Measurements from ENCODE around the gene ZFAND3.
"Not testable (repeated sequence)": the region's sequence is repeated elsewhere in the genome, so short reads cannot be mapped to it uniquely, and the experiment has no call there.

The ZFAND3 gene

DNA sequence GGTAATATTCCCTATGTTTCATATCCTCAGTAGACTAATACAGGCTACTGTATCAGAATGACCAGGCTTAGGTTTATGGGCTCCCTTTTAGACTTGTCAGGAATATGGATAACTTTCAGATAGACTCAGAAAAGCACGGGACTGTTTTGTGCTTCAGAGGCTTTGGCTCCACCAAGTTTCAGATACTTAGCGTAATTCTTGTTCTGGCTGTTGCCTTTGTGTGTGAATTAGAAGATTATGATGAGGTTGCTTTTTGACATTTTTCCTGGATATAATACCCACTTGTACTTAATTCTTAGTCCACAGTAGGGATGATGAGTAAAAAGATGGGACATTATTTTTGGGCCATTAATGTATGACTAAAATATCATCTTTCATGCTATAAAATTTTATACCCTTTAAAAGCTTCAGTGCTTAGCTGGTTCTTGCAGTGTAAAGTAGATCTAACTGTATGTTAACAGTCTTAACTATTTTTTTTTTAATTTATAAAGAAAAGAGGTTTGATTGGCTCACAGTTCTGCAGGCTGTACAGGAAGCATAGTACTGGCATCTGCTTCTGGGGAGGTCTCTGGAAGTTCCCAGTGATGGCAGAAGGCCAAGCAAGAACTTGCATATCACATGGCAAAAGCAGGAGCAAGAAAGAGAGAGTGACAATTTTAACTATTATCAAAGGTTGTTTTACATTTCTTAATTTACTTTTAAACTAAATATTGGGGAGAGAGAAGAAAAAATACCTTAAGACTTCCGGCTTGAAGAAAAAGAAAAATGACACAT is 120.7 kb downstream of the ZFAND3 start:
- DNase-seq: no peak

DNA sequence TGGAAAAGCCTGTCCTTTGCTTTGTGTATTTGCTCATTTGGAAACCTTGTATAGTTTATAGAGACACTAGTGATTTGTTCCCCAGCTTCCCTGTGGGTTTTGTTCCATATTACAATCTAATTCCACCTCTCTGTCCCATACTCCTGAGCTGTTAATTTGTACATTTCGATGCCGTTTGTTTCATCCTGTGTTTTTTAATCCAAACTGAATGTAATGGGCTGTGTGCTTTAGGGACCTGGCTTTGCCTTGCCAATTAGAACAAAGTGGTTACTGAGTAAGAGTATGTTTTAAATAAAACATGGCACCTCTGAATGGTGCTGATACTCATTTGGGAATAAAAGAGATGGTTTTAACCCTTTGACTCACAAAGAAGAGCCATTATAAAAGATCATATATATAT is 122.3 kb downstream of the ZFAND3 start:
- no peak for DNase-seq

DNA sequence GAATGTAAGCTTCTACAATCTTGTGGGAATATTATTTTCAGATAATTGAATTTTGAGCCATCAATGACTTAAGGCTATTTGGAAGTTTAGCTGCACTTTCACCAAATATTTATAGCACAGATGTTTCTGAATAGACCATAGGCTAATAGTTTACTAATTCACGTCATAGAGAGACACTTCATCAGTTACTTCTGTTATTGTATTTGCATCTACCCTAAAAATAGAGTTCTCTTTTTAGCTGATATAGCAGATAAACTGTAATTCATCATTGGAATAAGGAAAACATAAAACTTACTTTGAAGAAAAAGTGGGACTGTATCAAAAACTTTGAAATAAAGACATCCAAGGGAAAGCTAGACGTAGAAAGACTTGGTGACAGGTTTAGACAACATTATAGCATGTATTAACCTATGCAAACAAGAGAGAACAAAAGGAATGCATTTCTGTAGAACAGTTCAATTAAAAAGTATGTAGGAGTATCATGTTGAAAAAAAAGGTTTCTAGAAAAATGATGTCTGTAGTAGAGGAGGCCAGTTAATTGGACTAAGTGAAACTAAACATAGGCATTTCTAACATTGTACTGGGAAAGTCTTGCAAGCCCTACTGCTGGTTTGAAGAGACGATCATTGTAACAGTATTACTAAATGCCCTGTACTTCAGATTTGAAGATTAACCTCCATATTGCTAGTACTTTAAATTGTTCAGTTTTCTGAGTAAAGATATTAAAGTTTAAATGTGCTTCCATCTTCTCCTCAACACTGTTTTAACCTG is 123.3 kb downstream of the ZFAND3 start:
- DNase-seq: no peak

DNA sequence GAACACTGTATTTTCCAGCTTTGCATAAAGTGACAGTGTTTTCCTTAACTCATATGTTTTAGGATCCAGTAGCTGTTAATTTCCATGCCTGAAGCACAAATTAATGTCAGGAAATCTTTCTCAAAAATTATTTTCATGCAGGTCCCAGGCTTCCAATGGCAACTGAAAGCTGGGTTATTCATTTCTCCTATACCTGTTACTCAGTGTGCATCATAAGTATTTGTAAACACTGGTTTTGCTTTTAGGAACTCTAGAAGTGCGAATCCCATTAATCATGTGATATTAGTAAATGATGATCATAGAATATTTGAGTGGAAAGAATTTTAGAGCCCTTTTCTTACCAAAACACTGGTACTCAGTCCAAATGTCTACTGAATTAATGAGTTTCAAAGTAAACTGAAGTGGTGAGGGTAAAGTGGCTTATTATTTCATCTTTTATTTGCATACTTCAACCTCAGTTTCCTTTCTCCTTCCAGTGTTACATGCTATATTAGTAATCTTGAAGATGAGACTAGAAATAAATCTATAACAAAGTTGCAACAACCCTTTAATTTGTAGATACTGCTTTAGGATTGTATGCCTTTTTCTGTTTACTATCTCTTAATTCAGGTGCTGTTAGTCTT is 124.0 kb downstream of the ZFAND3 start:
- no peak for DNase-seq

DNA sequence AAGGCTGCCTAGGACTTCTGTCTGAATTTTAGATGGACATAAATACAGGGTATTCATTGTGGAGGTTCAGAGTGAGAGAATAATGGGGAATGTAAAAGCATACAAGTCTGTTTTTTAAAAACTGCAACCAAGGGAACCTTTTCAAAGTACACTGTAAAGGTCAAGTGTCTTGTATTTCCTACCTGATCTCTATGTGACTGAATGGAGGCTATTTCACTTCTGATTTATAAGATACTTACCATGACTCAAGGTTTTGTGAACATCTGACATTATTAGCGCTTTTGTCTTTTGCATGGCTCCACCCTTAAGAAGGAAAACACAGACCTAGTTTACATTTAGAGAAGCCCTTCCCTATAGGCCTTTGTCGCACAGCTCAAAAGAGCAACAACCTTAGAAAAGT is 126.5 kb downstream of the ZFAND3 start:
- DNase-seq: no peak

GRCh38 chr6:37947468-37947867 is 127.9 kb downstream of the ZFAND3 start:
- DNase-seq: no peak

DNA sequence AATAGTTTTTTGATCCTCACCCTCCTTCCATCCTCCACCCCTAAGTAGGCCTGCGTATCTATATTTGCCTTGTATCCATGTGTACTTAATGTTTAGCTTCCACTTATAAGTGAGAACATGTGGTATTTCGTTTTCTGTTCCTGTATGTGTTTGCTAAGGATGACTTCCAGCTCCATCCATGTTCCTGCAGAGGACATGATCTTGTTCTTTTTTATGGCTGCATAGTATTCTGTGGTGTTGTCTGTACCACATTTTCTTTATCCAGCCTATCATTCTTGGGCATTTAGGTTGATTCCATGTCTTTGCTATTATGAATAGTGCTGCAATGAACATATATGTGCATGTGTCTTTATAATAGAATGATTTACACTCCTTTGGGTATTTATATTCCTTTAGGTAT is 129.1 kb downstream of the ZFAND3 start:
- DNase-seq: not testable (repeated sequence)

DNA sequence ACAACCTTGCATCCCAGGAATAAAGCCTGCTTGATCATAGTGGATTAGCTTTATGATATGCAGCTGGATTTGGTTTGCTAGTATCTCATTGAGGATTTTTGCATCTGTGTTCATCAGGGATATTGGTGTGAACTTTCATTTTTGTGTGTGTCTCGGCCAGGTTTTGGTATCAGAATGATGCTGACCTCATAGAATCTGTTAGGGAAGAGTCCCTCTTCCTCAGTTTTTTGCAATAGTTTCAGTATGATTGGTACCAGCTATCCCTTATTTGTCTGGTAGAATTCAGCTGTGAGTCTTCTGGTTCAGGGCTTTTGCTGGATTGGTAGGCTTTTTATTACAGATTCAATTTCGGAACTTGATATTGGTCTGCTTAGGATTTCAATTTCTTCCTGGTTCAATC is 132.5 kb downstream of the ZFAND3 start:
- peak; percentile 61 for DNase-seq

- no peak for DNase-seq
Observed at GRCh38 chr6:37954791-37955190, 135.3 kb downstream of the ZFAND3 start.

DNA sequence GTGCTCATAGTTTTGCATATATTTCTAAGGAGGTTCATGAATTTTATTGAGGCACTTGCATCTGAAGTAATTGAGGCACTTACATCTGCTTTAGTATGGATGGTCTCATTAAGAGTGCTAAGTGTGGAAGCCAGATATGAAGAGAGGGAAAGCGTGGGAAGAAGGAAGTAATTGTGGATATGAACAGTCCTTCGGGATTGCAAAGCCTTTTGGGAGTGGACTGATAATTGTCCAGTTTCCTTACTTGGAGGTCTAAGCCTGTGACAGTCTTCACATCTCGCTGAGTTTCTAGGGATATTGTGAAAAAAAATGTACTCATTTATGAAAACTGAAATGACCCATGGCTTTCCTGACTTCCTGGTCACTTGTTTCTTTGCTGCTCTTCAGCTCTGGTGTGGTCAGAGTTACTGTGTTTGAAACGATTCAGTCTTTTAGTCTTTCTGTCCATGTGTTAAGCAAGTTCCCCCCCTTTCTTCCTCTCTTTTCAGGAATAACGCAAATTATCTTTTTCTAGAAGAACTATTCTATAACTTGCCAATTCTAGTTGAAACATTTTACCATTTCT is 137.3 kb downstream of the ZFAND3 start:
- no peak for DNase-seq

GRCh38 chr6:37959061-37959460 is 139.5 kb downstream of the ZFAND3 start:
- no peak for DNase-seq

GRCh38 chr6:37960139-37960935 is 140.8 kb downstream of the ZFAND3 start:
- DNase-seq: no peak

GRCh38 chr6:37962481-37963080 is 143.1 kb downstream of the ZFAND3 start:
- DNase-seq: peak; percentile 22

- no peak for DNase-seq
Observed at GRCh38 chr6:37965964-37966676, 146.6 kb downstream of the ZFAND3 start.

- no peak for DNase-seq
Observed at GRCh38 chr6:37966801-37967200, 147.3 kb downstream of the ZFAND3 start.

GRCh38 chr6:37967651-37968050 is 148.1 kb downstream of the ZFAND3 start:
- no peak for DNase-seq

- DNase-seq: no peak
Observed at GRCh38 chr6:37971266-37971665, 151.7 kb downstream of the ZFAND3 start.

DNA sequence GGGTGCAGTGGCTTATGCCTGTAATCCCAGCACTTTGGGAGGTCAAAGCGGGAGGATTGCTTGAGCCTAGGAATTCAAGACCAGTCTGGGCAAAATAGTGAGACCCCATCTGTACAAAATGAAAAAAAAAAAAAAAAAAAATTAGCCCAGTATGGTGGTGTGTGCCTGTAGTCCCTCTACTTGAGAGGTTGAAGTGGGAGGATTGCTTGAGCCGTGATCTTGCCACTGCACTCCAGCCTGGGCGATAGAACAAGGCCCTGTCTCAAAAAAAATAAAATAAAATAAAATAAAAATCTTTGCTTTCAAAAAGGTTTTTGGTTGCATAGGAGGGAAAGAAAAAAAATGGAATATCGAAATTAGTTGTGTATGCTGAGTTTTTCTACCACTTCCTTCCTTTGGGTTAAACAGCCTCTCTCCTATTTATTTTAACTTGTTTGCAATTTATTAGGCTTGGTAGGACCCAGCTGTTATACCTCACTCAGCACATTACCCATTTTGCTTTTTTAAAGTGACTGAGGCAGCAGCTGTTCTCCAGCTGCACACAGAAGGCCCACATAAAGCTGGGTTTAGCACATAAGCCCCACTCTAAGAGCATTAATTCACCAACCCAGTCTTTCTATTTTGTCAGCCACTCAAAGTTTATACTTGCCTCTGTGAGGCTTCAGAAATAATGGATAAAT is 152.3 kb downstream of the ZFAND3 start:
- no peak for DNase-seq

GRCh38 chr6:37972994-37973757 is 153.6 kb downstream of the ZFAND3 start:
- DNase-seq: no peak

- DNase-seq: no peak
Observed at GRCh38 chr6:37974381-37974780, 154.9 kb downstream of the ZFAND3 start.
